ENCODE data around the gene KANK3. TPM values are rescaled to one million over a fixed set of nuclear protein-coding genes. Genes with fewer than 3 reads are reported as not detected.

Gene KANK3
- total RNA-seq, 1 donor from 2014 or later, result 0.11 TPM

Small RNAs within 50 kb of the gene (microRNA-seq; reads per million reads assigned to microRNA genes)
- 0.97 reads per million for gene MIR4999

Other genes with a start within 250 kb of the KANK3 start
- gene FBN3, start 193.7 kb downstream of the KANK3 start, total RNA-seq, result not detected in 2 replicates
- 0.47 TPM in 1 of 2 replicates, not detected in the other for gene CERS4, start 133.9 kb downstream of the KANK3 start, total RNA-seq
- gene CD320, start 34.9 kb downstream of the KANK3 start, total RNA-seq, result 94.6 and 97.0 TPM in 2 replicates
- gene NDUFA7, start 21.9 kb downstream of the KANK3 start, total RNA-seq, result 42.5 and 60.6 TPM in 2 replicates
- 184 and 191 TPM in 2 replicates for gene RPS28, start 21.8 kb downstream of the KANK3 start, total RNA-seq
- gene ANGPTL4, start 20.9 kb upstream of the KANK3 start, total RNA-seq, result 0.57 TPM in 1 of 2 replicates, not detected in the other
- 10.0 and 12.5 TPM in 2 replicates for gene RAB11B, start 47.1 kb upstream of the KANK3 start, total RNA-seq
- gene MARCHF2, start 70.0 kb upstream of the KANK3 start, total RNA-seq, result 60.6 and 91.3 TPM in 2 replicates
- 38.5 and 43.6 TPM in 2 replicates for gene HNRNPM, start 101.7 kb upstream of the KANK3 start, total RNA-seq
- gene PRAM1, start 159.4 kb upstream of the KANK3 start, total RNA-seq, result not detected in 2 replicates
- 5.4 and 6.1 TPM in 2 replicates for gene ZNF414, start 170.9 kb upstream of the KANK3 start, total RNA-seq
- 0.21 TPM in 1 of 2 replicates, not detected in the other for gene MYO1F, start 234.2 kb upstream of the KANK3 start, total RNA-seq